GM23338 (cell line): ENCODE measurements around the gene MGAT3. TPM values are rescaled to one million over a fixed set of nuclear protein-coding genes. Genes with fewer than 3 reads are reported as not detected.

Experiments used
- polyA plus RNA-seq: library from polyadenylated mRNA; unstranded; fragments of >200 nt; fragmentation: Nextera tagmentation; extraction: Ambion mirVana; gene quantifications from 2 replicates; pipeline ENCODE4 v1.2.1, GENCODE V29; 2016
- total RNA-seq: library from RNA; depleted of rRNA; stranded (reverse); fragments of >200 nt; shearing (Covaris generic); gene quantifications from 2 replicates; pipeline ENCODE4 v1.2.3, GENCODE V29; 2014; rRNA removed

The MGAT3 gene
- total and polyA plus RNA-seq, 2 experiments from 2014 or later = 1.7 to 10.2 TPM

Other genes starting within 250 kb of the MGAT3 start
- 5.2 and 8.0 TPM in 2 replicates for gene PDGFB, start 212.0 kb upstream of the MGAT3 start, total RNA-seq
- 1.9 and 2.2 TPM in 2 replicates for gene PDGFB, start 212.0 kb upstream of the MGAT3 start, polyA plus RNA-seq
- 2,755 and 3,244 TPM in 2 replicates for gene RPL3, start 137.4 kb upstream of the MGAT3 start, total RNA-seq
- gene RPL3, start 137.4 kb upstream of the MGAT3 start, polyA plus RNA-seq = 1,846 and 1,983 TPM in 2 replicates
- gene SYNGR1, start 107.0 kb upstream of the MGAT3 start, total RNA-seq = 12.3 and 30.9 TPM in 2 replicates
- gene SYNGR1, start 107.0 kb upstream of the MGAT3 start, polyA plus RNA-seq = 37.0 and 37.7 TPM in 2 replicates
- gene TAB1, start 57.2 kb upstream of the MGAT3 start, total RNA-seq = 18.0 and 27.5 TPM in 2 replicates
- 10.7 and 12.4 TPM in 2 replicates for gene TAB1, start 57.2 kb upstream of the MGAT3 start, polyA plus RNA-seq
- gene MIEF1, start 45.3 kb downstream of the MGAT3 start, total RNA-seq = 30.0 and 40.1 TPM in 2 replicates
- 12.2 and 13.2 TPM in 2 replicates for gene MIEF1, start 45.3 kb downstream of the MGAT3 start, polyA plus RNA-seq
- 366 and 446 TPM in 2 replicates for gene ATF4, start 63.5 kb downstream of the MGAT3 start, total RNA-seq
- 553 and 628 TPM in 2 replicates for gene ATF4, start 63.5 kb downstream of the MGAT3 start, polyA plus RNA-seq
- gene RPS19BP1, start 75.7 kb downstream of the MGAT3 start, total RNA-seq = 153 and 169 TPM in 2 replicates
- gene RPS19BP1, start 75.7 kb downstream of the MGAT3 start, polyA plus RNA-seq = 215 and 216 TPM in 2 replicates
- gene CACNA1I, start 113.7 kb downstream of the MGAT3 start, total RNA-seq = 1.7 and 2.4 TPM in 2 replicates
- 0.42 and 0.47 TPM in 2 replicates for gene CACNA1I, start 113.7 kb downstream of the MGAT3 start, polyA plus RNA-seq